Caco-2 (cell line): ENCODE measurements around the gene AP3S2. TPM values are rescaled to one million over a fixed set of nuclear protein-coding genes. Genes with fewer than 3 reads are reported as not detected.

Experiments
- BruUV-seq: library from RNA; stranded (reverse); fragments of 400-500 nt; replicated peaks from 2 replicates; lab custom pipeline; 2021; lab: Mats Ljungman, UMichigan
- CTCF ChIA-PET: fragments of 300-600 bp; sonication (Branson Sonifier 250); formaldehyde crosslinking; loops from one replicate; lab custom pipeline; 2022; ENCODE audit warnings: antibody characterized with exemption; lab: Charles Lee
- POLR2A ChIA-PET: fragments of 300-600 bp; sonication (Branson Sonifier 250); formaldehyde crosslinking; loops from one replicate; lab custom pipeline; 2022; ENCODE audit warnings: antibody characterized with exemption; lab: Charles Lee
- DNase-seq, 2 experiments: peaks; one replicate each; pipeline versions ENCODE4 v3.0.0 to v3.0.0-alpha.2; 2020 to 2022
- H3K27me3 ChIP-seq: replicated peaks from 2 replicates; pipeline ENCODE4 v1.6.0; 2011; ENCODE audit warnings: low read length; ENCODE audit not compliant: control insufficient read depth, insufficient read depth
- H3K36me3 ChIP-seq: 2 replicates; pipeline ENCODE4 v1.5.1; 2011; ENCODE audit warnings: low read length; ENCODE audit not compliant: control insufficient read depth, insufficient read depth
- H3K4me1 ChIP-seq: fragments of 250-450 bp; sonication (Bioruptor Pico); 2 replicates; pipeline ENCODE4 v1.5.1; 2020; ENCODE audit warnings: mild to moderate bottlenecking
- H3K4me3 ChIP-seq: 2 replicates; pipeline ENCODE4 v1.5.1; 2011; ENCODE audit warnings: low read depth, mild to moderate bottlenecking, control low read depth, low read length
- H3K9me3 ChIP-seq: fragments of 250-450 bp; sonication (Bioruptor Pico); 2 replicates; pipeline ENCODE4 v1.5.1; 2020; ENCODE audit warnings: mild to moderate bottlenecking, moderate library complexity
- H3K27ac Mint-ChIP-seq: one replicate; pipeline ENCODE4 v1.8.0; 2022; ENCODE audit warnings: mixed read lengths; ENCODE audit not compliant: unreplicated experiment
- H3K27me3 Mint-ChIP-seq: one replicate; pipeline ENCODE4 v1.8.0; 2022; ENCODE audit warnings: mixed read lengths; ENCODE audit not compliant: insufficient read depth, unreplicated experiment
- H3K36me3 Mint-ChIP-seq: one replicate; pipeline ENCODE4 v1.8.0; 2022; ENCODE audit warnings: mild to moderate bottlenecking, mixed read lengths; ENCODE audit not compliant: insufficient read depth, unreplicated experiment
- H3K4me1 Mint-ChIP-seq: one replicate; pipeline ENCODE4 v1.8.0; 2022; ENCODE audit warnings: low read depth, mixed read lengths; ENCODE audit not compliant: unreplicated experiment
- H3K4me3 Mint-ChIP-seq: one replicate; pipeline ENCODE4 v1.8.0; 2022; ENCODE audit warnings: mild to moderate bottlenecking, moderate library complexity, mixed read lengths; ENCODE audit not compliant: unreplicated experiment
- H3K9me3 Mint-ChIP-seq: one replicate; pipeline ENCODE4 v1.8.0; 2022; ENCODE audit warnings: mixed read lengths; ENCODE audit not compliant: unreplicated experiment
- CTCF ChIP-seq, 2 experiments: fragments of 200-600 bp in 1 of 2; IDR thresholded peaks; 1 replicate in 1 of 2; 2 replicates in 1 of 2; pipeline versions ENCODE4 v1.5.1 to v1.8.0; 2011 to 2022; ENCODE audit warnings: antibody characterized with exemption in 1 of 2, control low read depth in 1 of 2, inconsistent platforms in 1 of 2, low read depth in 1 of 2, low read length in 1 of 2, mild to moderate bottlenecking in 1 of 2, moderate library complexity in 1 of 2; ENCODE audit not compliant: insufficient read depth in 1 of 2, severe bottlenecking in 1 of 2, unreplicated experiment in 1 of 2
- intact Hi-C: fragments of 100-400 bp; cut with micrococcal nuclease; formaldehyde crosslinking; loops from one replicate; pipeline ENCODE4 v1.10.0; 2022; ENCODE audit not compliant: unreplicated experiment
- total RNA-seq: library from RNA; stranded (reverse); gene quantifications from 2 replicates; pipeline ENCODE4 v1.2.3, GENCODE V29; 2022

The AP3S2 gene
- total RNA-seq, 1 experiment from 2014 or later = 28.1 TPM

- CTCF ChIA-PET = interaction anchor here (0.5 kb wide), 1 partner anchor 82 kb away, joined by 7 read pairs; no protein-coding TSS in a partner anchor
- intact Hi-C loops = no loop called here
- no TSS peak for BruUV-seq
- Mint-ChIP-seq H3K4me3 (no peak overlapping the region), H3K9me3 (no peaks in the 10 kb centered on the region), H3K27me3 (no peaks in the 10 kb centered on the region), H3K4me1 (no peaks in the 10 kb centered on the region), H3K27ac (no peak overlapping the region), H3K36me3 (no peaks in the 10 kb centered on the region)
- DNase-seq = no peak
- no peak for TF ChIP-seq CTCF (IDR thresholded peaks at IDR 0.05; ENCODE audit: insufficient read depth in 1 of 2, low read depth in 1 of 2, low read length in 1 of 2, severe bottlenecking in 1 of 2, unreplicated experiment in 1 of 2)
- Histone ChIP-seq H3K4me3 (no peak overlapping the region), H3K9me3 (no peaks in the 10 kb centered on the region), H3K36me3 (no peaks in the 10 kb centered on the region), H3K27me3 (no peaks in the 10 kb centered on the region), H3K4me1 (peaks cover 10% of the 10 kb centered on the region)
- POLR2A ChIA-PET = no interaction called here
Measured at GRCh38 chr15:89932880-89933279, 39.1 kb upstream of the AP3S2 start.

DNA sequence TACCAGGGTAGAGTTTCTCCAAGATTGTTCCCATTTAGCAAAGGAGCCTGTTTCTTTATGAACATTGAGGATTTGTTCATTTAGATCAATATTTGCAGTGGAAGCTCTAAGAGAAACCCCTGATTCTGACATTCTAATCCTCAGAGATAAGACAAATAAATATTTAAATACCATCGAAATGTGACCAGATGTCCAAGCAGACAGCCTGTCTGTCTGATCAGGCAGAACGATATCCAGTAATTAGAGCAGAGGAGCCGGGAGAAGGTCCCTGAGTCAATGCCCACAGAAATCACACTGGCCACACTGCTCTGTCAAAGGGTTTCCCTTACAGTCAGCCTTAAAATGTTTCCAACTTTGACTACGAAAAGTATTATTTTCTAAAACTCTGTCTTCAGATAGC is 34.6 kb upstream of the AP3S2 start:
- TF ChIP-seq CTCF (IDR thresholded peaks at IDR 0.05; ENCODE audit: insufficient read depth in 1 of 2, low read depth in 1 of 2, low read length in 1 of 2, severe bottlenecking in 1 of 2, unreplicated experiment in 1 of 2) = no peak
- DNase-seq = peak in 1 of 2 experiments; percentile 25
- H3K36me3 Mint-ChIP-seq = no peaks in the 10 kb centered on the region
- H3K27ac Mint-ChIP-seq = no peak overlapping the region
- no TSS peak for BruUV-seq
- H3K9me3 Mint-ChIP-seq = no peaks in the 10 kb centered on the region
- H3K4me1 Mint-ChIP-seq = no peaks in the 10 kb centered on the region
- ChIA-PET POLR2A (no interaction called here), CTCF (no interaction called here)
- Histone ChIP-seq H3K4me1 (peaks cover 12% of the 10 kb centered on the region), H3K4me3 (no peak overlapping the region), H3K9me3 (no peaks in the 10 kb centered on the region), H3K36me3 (no peaks in the 10 kb centered on the region), H3K27me3 (no peaks in the 10 kb centered on the region)
- intact Hi-C loops = no loop called here
- H3K27me3 Mint-ChIP-seq = no peaks in the 10 kb centered on the region
- H3K4me3 Mint-ChIP-seq = no peak overlapping the region

DNA sequence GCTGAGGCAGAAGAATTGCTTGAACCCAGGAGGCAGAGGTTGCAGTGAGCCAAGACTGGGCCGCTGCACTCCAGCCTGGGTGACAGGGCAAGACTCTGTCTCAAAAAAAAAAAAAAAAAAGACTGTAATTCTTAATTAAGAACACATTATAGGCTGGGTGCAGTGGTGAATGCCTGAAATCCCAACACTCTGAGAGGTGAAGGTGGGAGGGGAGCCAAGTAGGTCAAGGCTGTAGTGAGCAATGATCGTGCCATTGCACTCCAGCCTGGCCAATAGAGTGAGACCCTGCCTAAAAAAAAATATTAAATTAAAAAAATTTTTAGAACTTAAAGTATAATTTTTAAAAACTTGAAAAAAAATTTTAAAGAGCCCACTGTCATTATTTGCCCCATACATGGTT is 32.4 kb upstream of the AP3S2 start:
- Mint-ChIP-seq H3K4me1 (no peaks in the 10 kb centered on the region), H3K36me3 (no peaks in the 10 kb centered on the region), H3K4me3 (no peak overlapping the region), H3K27ac (no peak overlapping the region), H3K27me3 (no peaks in the 10 kb centered on the region), H3K9me3 (no peaks in the 10 kb centered on the region)
- no TSS peak for BruUV-seq
- H3K9me3 ChIP-seq = no peaks in the 10 kb centered on the region
- ChIA-PET POLR2A (no interaction called here), CTCF (no interaction called here)
- no peak overlapping the region for H3K4me3 ChIP-seq
- no peak for DNase-seq
- H3K36me3 ChIP-seq = no peaks in the 10 kb centered on the region
- no peak for TF ChIP-seq CTCF (IDR thresholded peaks at IDR 0.05; ENCODE audit: insufficient read depth in 1 of 2, low read depth in 1 of 2, low read length in 1 of 2, severe bottlenecking in 1 of 2, unreplicated experiment in 1 of 2)
- intact Hi-C loops = no loop called here
- H3K27me3 ChIP-seq = no peaks in the 10 kb centered on the region
- peaks cover 12% of the 10 kb centered on the region for H3K4me1 ChIP-seq
